Heart left ventricle (tissue), 16 donors: ENCODE data around the gene CBX7. TPM values are rescaled to one million over a fixed set of nuclear protein-coding genes. Genes with fewer than 3 reads are reported as not detected.
A peak's percentile ranks its signal among the peaks of the same experiment; 100 is the strongest.

ENCODE experiments used
- ATAC-seq, 4 donors: fragments of 200-7000 bp; cut with Tn5 transposase; one replicate each; pipeline ENCODE4 v1.9.1; 2020 to 2022; ENCODE audit warnings: moderate library complexity in 4 of 4, mild to moderate bottlenecking in 3 of 4, moderate number of reproducible peaks in 1 of 4
- DNase-seq, 5 donors: peaks; one replicate each; pipeline ENCODE4 v3.0.0-alpha.2; 2020
- H3K27ac ChIP-seq, 12 donors: fragments of 200-600 bp; sonication (generic) in 4 of 12; one replicate each; pipeline versions ENCODE4 v1.5.0 to v1.8.0; 2016 to 2022; ENCODE audit warnings: mild to moderate bottlenecking in 2 of 12
- H3K27me3 ChIP-seq, 9 donors: fragments of 200-600 bp; sonication (generic) in 2 of 9; one replicate each; pipeline versions ENCODE4 v1.5.1 to v1.8.0; 2016 to 2022; ENCODE audit warnings: mild to moderate bottlenecking in 3 of 9
- H3K36me3 ChIP-seq, 9 donors: fragments of 200-600 bp; sonication (generic) in 2 of 9; one replicate each; pipeline versions ENCODE4 v1.5.0 to v1.8.0; 2018 to 2022; ENCODE audit warnings: mild to moderate bottlenecking in 2 of 9
- H3K4me1 ChIP-seq, 12 donors: fragments of 200-600 bp; sonication (generic) in 4 of 12; one replicate each; pipeline versions ENCODE4 v1.5.0 to v1.8.0; 2016 to 2022; ENCODE audit warnings: mild to moderate bottlenecking in 3 of 12
- H3K4me3 ChIP-seq, 12 donors: fragments of 200-600 bp; sonication (generic) in 4 of 12; one replicate each; pipeline versions ENCODE4 v1.5.0 to v1.8.0; 2017 to 2022; ENCODE audit warnings: mild to moderate bottlenecking in 9 of 12, moderate library complexity in 4 of 12
- H3K9me3 ChIP-seq, 12 donors: fragments of 200-600 bp; sonication (generic) in 4 of 12; one replicate each; pipeline versions ENCODE4 v1.5.0 to v1.8.0; 2016 to 2022; ENCODE audit warnings: mild to moderate bottlenecking in 1 of 12
- CTCF ChIP-seq, 12 donors: fragments of 200-600 bp; sonication (generic) in 4 of 12; IDR thresholded peaks; one replicate each; pipeline versions ENCODE4 v1.5.0 to v1.8.0; 2018 to 2022; ENCODE audit warnings: antibody characterized with exemption in 12 of 12, mild to moderate bottlenecking in 5 of 12
- POLR2A ChIP-seq, 2 donors: fragments of 450-650 bp; IDR thresholded peaks; one replicate each; pipeline ENCODE4 v1.6.1; 2017; ENCODE audit warnings: antibody characterized with exemption in 2 of 2, mild to moderate bottlenecking in 2 of 2, moderate library complexity in 2 of 2
- WGBS, 4 donors: extraction: QIAGEN DNeasy Blood & Tissue Kit in 2 of 4; methylation state at CpG; one replicate each; pipeline versions ENCODE4 v1.1.5 to v1.1.7; 2013 to 2018; 5-methylcytosine and 5-hydroxymethylcytosine counted together
- intact Hi-C, 10 donors: fragments of 100-400 bp; cut with DNase I; formaldehyde crosslinking; loops; one replicate each; pipeline versions ENCODE4 v1.11.1 to v1.14.2; 2022
- polyA plus RNA-seq, 2 donors: library from polyadenylated mRNA; stranded (reverse); fragments of 200-250 nt; gene quantifications; one replicate each; pipeline ENCODE4 v1.2.3, GENCODE V29; 2013
- total RNA-seq, 9 donors: library from RNA; depleted of rRNA in 2 of 9; stranded (reverse); fragments of >200 nt in 2 of 9; fragmentation: NEBNext Ultra II Directional in 3 of 9; extraction: Animal tissue kit (Norgen Biotek cat#: 25700) in 3 of 9; gene quantifications; one replicate each; pipeline versions ENCODE4 v1.1.0 to v1.2.4, GENCODE V29; 2016 to 2023
- donor health status: ischemic (EF 13 %, LVEDD 7.1; RV severe dilation, severe dysfunction).
- donor health status: healthy with polysubstance abuse.
- donor health status: DM: no; HTN: yes; CAD: no.
- donor health status: DM: no; HTN: no; CAD: no.
- donor health status: ischemic (EF 25% LVEDD 6.9; RV normal size, moderate dysfunction).
- donor health status: ischemic (EF 25% LVEDD 5.7; RV mildly dilated, moderate dysfunction).
- donor health status: healthy.
- donor health status: DM: yes; HTN: yes; CAD: no.
- donor health status: ischemic (EF 35%, LVEDD 5.7; RV mildly dilated, moderate dysfunction).
- donor health status: nonischemic (EF 11% LVEDD 7.7; RV severe dilation, severe dysfunction).
- donor health status: DM: yes; HTN: yes; CAD: no.
- donor health status: PGD.
- donor health status: ischemic (EF 29% LVEDD 5.4; RV normal size, mild dysfunction).
- donor health status: nonischemic (EF 23%, LVEDD 6.1; RV moderate dilation, normal function).

Gene CBX7
- total and polyA plus RNA-seq, 11 donors, result 48.3 to 187 (median 69.8) TPM

- Histone ChIP-seq H3K27me3 (no peaks in the 10 kb centered on the region), H3K27ac (peak overlapping the region in 2 of 12 donors; percentile 16 to 46), H3K4me1 (peaks cover 0 to 54% (median 26%) of the 10 kb centered on the region in 12 donors), H3K4me3 (no peak overlapping the region), H3K36me3 (peaks cover 0 to 36% (median 5%) of the 10 kb centered on the region in 9 donors), H3K9me3 (no peaks in the 10 kb centered on the region)
- ATAC-seq (no peak), DNase-seq (no peak)
- 89 to 91% (median 89%) methylated on average over 14 of the region's 14 CpGs for WGBS, 4 donors
- TF ChIP-seq CTCF (IDR thresholded peaks at IDR 0.05) (no peak), POLR2A (IDR thresholded peaks at IDR 0.05) (no peak)
- intact Hi-C loops, result no loop called here
Observed at GRCh38 chr22:39142088-39142680, 10.3 kb downstream of the CBX7 start.

DNA sequence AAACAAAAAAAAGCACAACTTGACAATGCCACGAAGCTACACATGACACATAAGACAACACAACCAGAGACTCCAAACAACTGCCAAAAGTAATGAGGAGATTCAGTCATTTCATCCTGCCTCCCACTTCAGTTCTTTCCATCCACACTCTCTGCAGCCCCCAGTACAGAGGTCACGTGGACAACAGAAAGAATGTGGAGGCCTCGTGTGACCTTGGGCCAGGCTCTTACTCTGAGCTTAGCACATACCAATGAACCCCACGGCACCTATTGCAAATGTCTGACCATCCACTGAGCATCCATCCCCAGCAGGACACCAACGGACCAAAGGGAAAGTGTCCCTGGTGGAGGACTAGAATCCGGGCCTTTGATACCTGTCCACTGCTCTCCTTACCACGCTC lies 12.5 kb downstream of the CBX7 start:
- ATAC-seq (no peak), DNase-seq (no peak)
- 68 to 76% (median 72%) methylated on average over 7 of the region's 7 CpGs for WGBS, 4 donors
- no peak overlapping the region for H3K27ac ChIP-seq
- H3K4me1 ChIP-seq, result peaks cover 0 to 45% (median 15%) of the 10 kb centered on the region in 12 donors
- intact Hi-C loops, result loop anchor here in 2 of 10 donors (5.0 to 10.0 kb wide), 2 partner anchors 268 to 375 kb away; partner anchors contain the start of gene CBX6 (in 1 of the 2)
- no peaks in the 10 kb centered on the region for H3K9me3 ChIP-seq
- H3K36me3 ChIP-seq, result peaks cover 0 to 40% (median 5%) of the 10 kb centered on the region in 9 donors
- H3K27me3 ChIP-seq, result no peaks in the 10 kb centered on the region
- no peak overlapping the region for H3K4me3 ChIP-seq
- TF ChIP-seq POLR2A (IDR thresholded peaks at IDR 0.05), result no peak
- no peak for TF ChIP-seq CTCF (IDR thresholded peaks at IDR 0.05)

GRCh38 chr22:39138357-39138997 lies 14.0 kb downstream of the CBX7 start:
- no peaks in the 10 kb centered on the region for H3K9me3 ChIP-seq
- H3K4me1 ChIP-seq, result peaks cover 0 to 35% (median 6%) of the 10 kb centered on the region in 12 donors
- no peak for DNase-seq
- H3K27ac ChIP-seq, result no peak overlapping the region
- intact Hi-C loops, result loop anchor here in 2 of 10 donors (5.0 to 10.0 kb wide), 2 partner anchors 266 to 374 kb away; partner anchors contain the start of gene CBX6 (in 1 of the 2)
- peaks cover 0 to 48% (median 10%) of the 10 kb centered on the region in 9 donors for H3K36me3 ChIP-seq
- ATAC-seq, result no peak
- WGBS, 4 donors, result 79 to 85% (median 82%) methylated on average over 14 of the region's 14 CpGs
- TF ChIP-seq CTCF (IDR thresholded peaks at IDR 0.05), result no peak
- TF ChIP-seq POLR2A (IDR thresholded peaks at IDR 0.05), result no peak
- no peaks in the 10 kb centered on the region for H3K27me3 ChIP-seq
- no peak overlapping the region for H3K4me3 ChIP-seq

GRCh38 chr22:39136317-39136716 lies 16.2 kb downstream of the CBX7 start:
- no peak overlapping the region for H3K27ac ChIP-seq
- H3K9me3 ChIP-seq, result no peaks in the 10 kb centered on the region
- no peak for DNase-seq
- 88 to 91% (median 91%) methylated on average over 6 to 8 of the region's 8 CpGs for WGBS, 4 donors
- TF ChIP-seq CTCF (IDR thresholded peaks at IDR 0.05), result no peak
- TF ChIP-seq POLR2A (IDR thresholded peaks at IDR 0.05), result no peak
- intact Hi-C loops, result loop anchor here in 2 of 10 donors (5.0 to 10.0 kb wide), 2 partner anchors 264 to 372 kb away; partner anchors contain the start of gene CBX6 (in 1 of the 2)
- ATAC-seq, result no peak
- H3K27me3 ChIP-seq, result no peaks in the 10 kb centered on the region
- H3K4me3 ChIP-seq, result no peak overlapping the region
- H3K4me1 ChIP-seq, result peaks cover 0 to 29% (median 6%) of the 10 kb centered on the region in 12 donors
- H3K36me3 ChIP-seq, result peaks cover 0 to 65% (median 19%) of the 10 kb centered on the region in 9 donors
